WI38 (cell line): ENCODE data around the gene DOLK.

Source experiments
- H3K4me3 ChIP-seq: 2 replicates; pipeline ENCODE4 v1.5.1; 2011; ENCODE audit warnings: low read depth, mild to moderate bottlenecking, control low read depth, low read length
- CTCF ChIP-seq: IDR thresholded peaks from 2 replicates; pipeline ENCODE4 v1.5.1; 2012; ENCODE audit warnings: low read depth, mild to moderate bottlenecking, control low read depth, low read length

DOLK gene

GRCh38 chr9:128912270-128912853, 35.0 kb downstream of the DOLK start:
- no peak overlapping the region for H3K4me3 ChIP-seq
- TF ChIP-seq CTCF: no peak

- TF ChIP-seq CTCF: no peak
- no peak overlapping the region for H3K4me3 ChIP-seq
Observed at GRCh38 chr9:128911529-128912035, 35.8 kb downstream of the DOLK start.

GRCh38 chr9:128910906-128911305, 36.5 kb downstream of the DOLK start:
- TF ChIP-seq CTCF: no peak
- H3K4me3 ChIP-seq: no peak overlapping the region

- no peak for TF ChIP-seq CTCF
Observed at GRCh38 chr9:128909859-128910258, 37.5 kb downstream of the DOLK start.

GRCh38 chr9:128908372-128908771, 39.0 kb downstream of the DOLK start:
- H3K4me3 ChIP-seq: no peak overlapping the region
- no peak for TF ChIP-seq CTCF

More at GRCh38 chr9:128909859-128910258, 37.5 kb downstream of the DOLK start:
- no peak overlapping the region for H3K4me3 ChIP-seq

- no peak for TF ChIP-seq CTCF
- H3K4me3 ChIP-seq: no peak overlapping the region
Observed at GRCh38 chr9:128906741-128907140, 40.7 kb downstream of the DOLK start.

- H3K4me3 ChIP-seq: no peak overlapping the region
- no peak for TF ChIP-seq CTCF
Observed at GRCh38 chr9:128905964-128906363, 41.4 kb downstream of the DOLK start.
